K562 (cell line): ENCODE results near the gene ADM5. TPM values are rescaled to one million over a fixed set of nuclear protein-coding genes. Genes with fewer than 3 reads are reported as not detected.

Experiments
- ATF7 ChIP-seq: fragments of 450-650 bp; IDR thresholded peaks from 2 replicates; pipeline ENCODE4 v1.7.1; 2014; ENCODE audit warnings: mild to moderate bottlenecking, moderate library complexity
- BCOR ChIP-seq: fragments of 450-650 bp; IDR thresholded peaks from 2 replicates; pipeline ENCODE4 v1.6.1; 2016
- CBFB ChIP-seq: sonication (generic); formaldehyde crosslinking; IDR thresholded peaks from 2 replicates; pipeline ENCODE4 v1.4.0; 2020; ENCODE audit warnings: mild to moderate bottlenecking, missing genetic modification reagents
- CSDE1 ChIP-seq, 2 experiments: fragments of 450-650 bp; IDR thresholded peaks; 2 replicates each; pipeline ENCODE4 v1.6.1; 2016; ENCODE audit warnings: mild to moderate bottlenecking in 1 of 2
- GABPA ChIP-seq: fragments of 200-800 bp; sonication (Bioruptor generic); conservative IDR thresholded peaks from 2 replicates; pipeline ENCODE4 v1.6.1; 2016; ENCODE audit warnings: low read depth, missing genetic modification characterization, missing compliant biosample characterization
- GATAD2A ChIP-seq: fragments of 450-650 bp; IDR thresholded peaks from 2 replicates; pipeline ENCODE4 v1.6.1; 2017
- JUNB ChIP-seq: fragments of 450-650 bp; formaldehyde crosslinking; conservative IDR thresholded peaks from 2 replicates; pipeline ENCODE4 v1.4.0; 2020; ENCODE audit warnings: mild to moderate bottlenecking
- KAT7 ChIP-seq: sonication (generic); formaldehyde crosslinking; IDR thresholded peaks from 2 replicates; pipeline ENCODE4 v1.8.0; 2022; ENCODE audit warnings: missing genetic modification reagents, mild to moderate bottlenecking, borderline replicate concordance
- MCM7 ChIP-seq, 2 experiments: fragments of 450-650 bp; IDR thresholded peaks; 2 replicates each; pipeline ENCODE4 v1.6.1; 2016 to 2018
- MYBL2 ChIP-seq, 2 experiments: fragments of 450-650 bp in 1 of 2; sonication (generic) in 1 of 2; formaldehyde crosslinking in 1 of 2; IDR thresholded peaks; 2 replicates each; pipeline versions ENCODE4 v1.6.1 to v1.8.1; 2017 to 2022; ENCODE audit warnings: borderline replicate concordance in 1 of 2, inconsistent platforms in 1 of 2, low read depth in 1 of 2, mild to moderate bottlenecking in 1 of 2, missing genetic modification reagents in 1 of 2, moderate library complexity in 1 of 2
- NFXL1 ChIP-seq: fragments of 450-650 bp; formaldehyde crosslinking; IDR thresholded peaks from 2 replicates; pipeline ENCODE4 v1.4.0; 2021; ENCODE audit warnings: mild to moderate bottlenecking
- OTX1 ChIP-seq: fragments of 450-650 bp; formaldehyde crosslinking; IDR thresholded peaks from 2 replicates; pipeline ENCODE4 v1.4.0; 2022; ENCODE audit warnings: mild to moderate bottlenecking
- POLR2AphosphoS2 ChIP-seq: IDR thresholded peaks from 2 replicates; pipeline ENCODE4 v1.6.1; 2012; ENCODE audit warnings: low read length, improper control_type of control experiment
- SPI1 ChIP-seq: IDR thresholded peaks from 2 replicates; pipeline ENCODE4 v1.6.1; 2011; ENCODE audit warnings: low read depth, low read length, control low read depth, borderline replicate concordance
- STAT5B ChIP-seq: fragments of 250-450 bp; sonication (Bioruptor Pico); IDR thresholded peaks from 2 replicates; pipeline ENCODE4 v1.8.0; 2021; ENCODE audit warnings: mild to moderate bottlenecking, inconsistent platforms
- TCF7 ChIP-seq: sonication (generic); IDR thresholded peaks from 2 replicates; pipeline ENCODE4 v1.6.1; 2016; ENCODE audit warnings: antibody characterized with exemption, borderline replicate concordance
- ZBTB8A ChIP-seq: fragments of 450-650 bp; IDR thresholded peaks from 2 replicates; pipeline ENCODE4 v1.6.1; 2018; ENCODE audit warnings: mild to moderate bottlenecking, moderate library complexity; ENCODE audit not compliant: partially characterized antibody
- ZNF263 ChIP-seq: sonication (generic); formaldehyde crosslinking; IDR thresholded peaks from 2 replicates; pipeline ENCODE4 v1.8.0; 2022; ENCODE audit warnings: mild to moderate bottlenecking, missing genetic modification reagents, borderline replicate concordance
- ZNF445 ChIP-seq: fragments of 250-450 bp; sonication (Bioruptor Pico); IDR thresholded peaks from 2 replicates; pipeline ENCODE4 v1.4.0; 2020; ENCODE audit warnings: low read depth, mild to moderate bottlenecking, moderate library complexity
- polyA plus RNA-seq, 8 experiments: library from polyadenylated mRNA; depleted of rRNA in 4 of 8; stranded (reverse) in 5 of 8; unstranded in 3 of 8; fragments of >200 nt; fragmentation: Nextera tagmentation in 2 of 8; fragmentation: Illumina TruSeq in 1 of 8; extraction: Ambion mirVana in 2 of 8; extraction: Trizol in 1 of 8; gene quantifications; 2 replicates each; pipeline versions ENCODE4 v1.2.1 to v1.2.3, GENCODE V29; 2011 to 2014; ENCODE audit warnings: inconsistent platforms in 1 of 8, missing spikeins in 1 of 8
- total RNA-seq, 7 experiments: library from RNA; depleted of rRNA in 6 of 7; stranded (reverse); fragments of >200 nt in 6 of 7; fragmentation: Illumina TruSeq in 2 of 7; extraction: Trizol in 2 of 7; gene quantifications; 2 replicates each; pipeline versions ENCODE4 v1.2.1 to v1.2.3, GENCODE V29; 2011 to 2021; ENCODE audit warnings: low replicate concordance in 1 of 7
- TF ChIP-seq, protein P1 (sequence below): sonication (generic); formaldehyde crosslinking; IDR thresholded peaks from 2 replicates; pipeline ENCODE4 v1.8.1; 2022; ENCODE audit warnings: missing genetic modification reagents
- TF ChIP-seq, protein P2 (sequence below): fragments of 450-650 bp; IDR thresholded peaks from 2 replicates; pipeline ENCODE4 v1.6.1; 2018; ENCODE audit warnings: mild to moderate bottlenecking, low read depth; ENCODE audit not compliant: partially characterized antibody
- TF ChIP-seq, protein P3 (sequence below), 2 experiments: fragments of 450-650 bp; IDR thresholded peaks; 2 replicates each; pipeline ENCODE4 v1.6.1; 2016
- TF ChIP-seq, protein P4 (sequence below), 3 experiments: IDR thresholded peaks in 2 of 3; conservative IDR thresholded peaks in 1 of 3; 2 replicates each; pipeline ENCODE4 v1.5.1; 2011 to 2012; ENCODE audit warnings: low read length in 3 of 3, mild to moderate bottlenecking in 3 of 3, control low read depth in 2 of 3, improper control_type of control experiment in 1 of 3, inconsistent platforms in 1 of 3, low read depth in 1 of 3, mixed read lengths in 1 of 3, moderate library complexity in 1 of 3; ENCODE audit not compliant: insufficient read depth in 2 of 3

ADM5 gene
- total and polyA plus RNA-seq, 9 of the 15 experiments (the other 6 are each of a cell fraction or from before 2014, with no cell fraction given) = 0.13 to 8.4 (median 2.0) TPM; not detected in 1

DNA sequence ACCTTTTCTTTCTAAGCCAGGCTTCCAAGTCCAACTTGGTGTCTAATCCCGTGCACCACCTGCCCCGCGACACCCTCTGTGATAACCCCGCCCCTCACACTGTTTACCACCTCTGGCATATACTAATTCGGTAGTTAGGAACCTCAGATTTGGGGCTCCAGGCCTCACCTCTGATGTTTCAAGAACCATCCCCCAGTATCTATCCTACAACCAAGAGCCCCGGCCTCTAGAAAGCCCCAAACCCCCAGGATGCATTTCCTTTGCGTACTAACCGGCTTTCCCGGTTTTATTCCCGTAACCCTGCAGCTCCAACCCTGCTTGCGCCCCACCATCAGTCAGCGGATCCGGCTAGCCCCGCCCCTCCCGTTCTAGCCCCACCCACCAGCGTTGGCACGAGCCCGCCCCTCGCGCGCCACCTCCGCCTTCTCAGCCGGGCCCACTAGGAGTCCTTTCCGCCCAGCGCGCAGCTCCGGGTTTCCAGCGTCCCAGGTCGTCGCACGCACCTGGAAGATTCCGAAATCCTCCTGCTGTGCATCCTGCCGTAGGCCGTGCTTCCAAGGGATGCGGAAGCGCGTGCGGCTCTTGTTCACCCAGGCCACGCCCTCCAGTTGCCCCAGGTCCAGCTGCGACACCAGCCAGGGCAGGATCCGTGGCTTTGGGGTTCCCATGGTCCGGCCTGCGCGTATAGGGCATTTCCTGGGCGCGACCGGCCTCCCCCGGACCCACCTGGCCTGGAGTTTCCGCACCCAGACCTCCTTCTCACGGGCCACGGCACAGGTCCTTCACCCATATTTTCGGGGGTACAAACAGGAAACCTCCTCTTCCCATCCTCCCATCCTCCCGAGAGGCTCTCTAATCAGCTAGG is 25.0 kb upstream of the ADM5 start (continued):
- TF ChIP-seq MYBL2 (IDR thresholded peaks at IDR 0.05; ENCODE audit: low read depth) (no peak), MYBL2 (CRISPR knock-in tag; IDR thresholded peaks at IDR 0.05; ENCODE audit: borderline replicate concordance) (no peak), NFXL1 (CRISPR knock-in tag) (no peak), CBFB (CRISPR knock-in tag) (no peak), GATAD2A (no peak), OTX1 (CRISPR knock-in tag) (no peak), ATF7 (no peak), STAT5B (no peak), ZNF263 (CRISPR knock-in tag) (no peak), TCF7 (no peak), MCM7 (IDR thresholded peaks at IDR 0.05) (no peak), CSDE1 (IDR thresholded peaks at IDR 0.05) (no peak), ZNF445 (no peak), JUNB (CRISPR knock-in tag) (no peak), GABPA (tag) (peak; percentile 52), BCOR (no peak), SPI1 (no peak), ZBTB8A (no peak), POLR2AphosphoS2 (no peak), KAT7 (no peak)
- TF ChIP-seq, protein P1, sequence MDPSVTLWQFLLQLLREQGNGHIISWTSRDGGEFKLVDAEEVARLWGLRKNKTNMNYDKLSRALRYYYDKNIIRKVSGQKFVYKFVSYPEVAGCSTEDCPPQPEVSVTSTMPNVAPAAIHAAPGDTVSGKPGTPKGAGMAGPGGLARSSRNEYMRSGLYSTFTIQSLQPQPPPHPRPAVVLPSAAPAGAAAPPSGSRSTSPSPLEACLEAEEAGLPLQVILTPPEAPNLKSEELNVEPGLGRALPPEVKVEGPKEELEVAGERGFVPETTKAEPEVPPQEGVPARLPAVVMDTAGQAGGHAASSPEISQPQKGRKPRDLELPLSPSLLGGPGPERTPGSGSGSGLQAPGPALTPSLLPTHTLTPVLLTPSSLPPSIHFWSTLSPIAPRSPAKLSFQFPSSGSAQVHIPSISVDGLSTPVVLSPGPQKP (CRISPR knock-in tag) = no peak
- TF ChIP-seq, protein P2, sequence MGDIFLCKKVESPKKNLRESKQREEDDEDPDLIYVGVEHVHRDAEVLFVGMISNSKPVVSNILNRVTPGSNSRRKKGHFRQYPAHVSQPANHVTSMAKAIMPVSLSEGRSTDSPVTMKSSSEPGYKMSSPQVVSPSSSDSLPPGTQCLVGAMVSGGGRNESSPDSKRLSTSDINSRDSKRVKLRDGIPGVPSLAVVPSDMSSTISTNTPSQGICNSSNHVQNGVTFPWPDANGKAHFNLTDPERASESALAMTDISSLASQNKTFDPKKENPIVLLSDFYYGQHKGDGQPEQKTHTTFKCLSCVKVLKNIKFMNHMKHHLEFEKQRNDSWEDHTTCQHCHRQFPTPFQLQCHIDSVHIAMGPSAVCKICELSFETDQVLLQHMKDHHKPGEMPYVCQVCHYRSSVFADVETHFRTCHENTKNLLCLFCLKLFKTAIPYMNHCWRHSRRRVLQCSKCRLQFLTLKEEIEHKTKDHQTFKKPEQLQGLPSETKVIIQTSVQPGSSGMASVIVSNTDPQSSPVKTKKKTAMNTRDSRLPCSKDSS = no peak
- TF ChIP-seq, protein P3, sequence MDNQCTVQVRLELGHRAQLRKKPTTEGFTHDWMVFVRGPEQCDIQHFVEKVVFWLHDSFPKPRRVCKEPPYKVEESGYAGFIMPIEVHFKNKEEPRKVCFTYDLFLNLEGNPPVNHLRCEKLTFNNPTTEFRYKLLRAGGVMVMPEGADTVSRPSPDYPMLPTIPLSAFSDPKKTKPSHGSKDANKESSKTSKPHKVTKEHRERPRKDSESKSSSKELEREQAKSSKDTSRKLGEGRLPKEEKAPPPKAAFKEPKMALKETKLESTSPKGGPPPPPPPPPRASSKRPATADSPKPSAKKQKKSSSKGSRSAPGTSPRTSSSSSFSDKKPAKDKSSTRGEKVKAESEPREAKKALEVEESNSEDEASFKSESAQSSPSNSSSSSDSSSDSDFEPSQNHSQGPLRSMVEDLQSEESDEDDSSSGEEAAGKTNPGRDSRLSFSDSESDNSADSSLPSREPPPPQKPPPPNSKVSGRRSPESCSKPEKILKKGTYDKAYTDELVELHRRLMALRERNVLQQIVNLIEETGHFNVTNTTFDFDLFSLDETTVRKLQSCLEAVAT (IDR thresholded peaks at IDR 0.05) = no peak
- TF ChIP-seq, protein P4, sequence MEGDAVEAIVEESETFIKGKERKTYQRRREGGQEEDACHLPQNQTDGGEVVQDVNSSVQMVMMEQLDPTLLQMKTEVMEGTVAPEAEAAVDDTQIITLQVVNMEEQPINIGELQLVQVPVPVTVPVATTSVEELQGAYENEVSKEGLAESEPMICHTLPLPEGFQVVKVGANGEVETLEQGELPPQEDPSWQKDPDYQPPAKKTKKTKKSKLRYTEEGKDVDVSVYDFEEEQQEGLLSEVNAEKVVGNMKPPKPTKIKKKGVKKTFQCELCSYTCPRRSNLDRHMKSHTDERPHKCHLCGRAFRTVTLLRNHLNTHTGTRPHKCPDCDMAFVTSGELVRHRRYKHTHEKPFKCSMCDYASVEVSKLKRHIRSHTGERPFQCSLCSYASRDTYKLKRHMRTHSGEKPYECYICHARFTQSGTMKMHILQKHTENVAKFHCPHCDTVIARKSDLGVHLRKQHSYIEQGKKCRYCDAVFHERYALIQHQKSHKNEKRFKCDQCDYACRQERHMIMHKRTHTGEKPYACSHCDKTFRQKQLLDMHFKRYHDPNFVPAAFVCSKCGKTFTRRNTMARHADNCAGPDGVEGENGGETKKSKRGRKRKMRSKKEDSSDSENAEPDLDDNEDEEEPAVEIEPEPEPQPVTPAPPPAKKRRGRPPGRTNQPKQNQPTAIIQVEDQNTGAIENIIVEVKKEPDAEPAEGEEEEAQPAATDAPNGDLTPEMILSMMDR (IDR thresholded peaks at IDR 0.05 in 2 of 3, conservative IDR thresholded peaks at IDR 0.05 in 1 of 3; ENCODE audit: insufficient read depth in 2 of 3, low read depth in 1 of 3, low read length in 3 of 3) = peak in 2 of 3 experiments; percentile 4 to 11; a peak in 1 of 6 replicates
